Keratinocyte (primary cell): ENCODE measurements around the gene PIGS. TPM values are rescaled to one million over a fixed set of nuclear protein-coding genes. Genes with fewer than 3 reads are reported as not detected.

ENCODE experiments used
- DNase-seq: peaks from one replicate; pipeline ENCODE4 v3.0.0-alpha.2; 2011; ENCODE audit warnings: low read depth, missing footprints, low spot score
- FAIRE-seq: peaks from 2 replicates; lab custom pipeline; 2011; peaks lifted over from hg19 to GRCh38; lab: Jason Lieb, UNC
- H2AFZ ChIP-seq: 2 replicates; pipeline ENCODE4 v1.6.0; 2012; ENCODE audit warnings: low read length, control low read depth, inconsistent platforms; ENCODE audit not compliant: control insufficient read depth
- H3K27ac ChIP-seq: 2 replicates; pipeline ENCODE4 v1.5.1; 2011; ENCODE audit warnings: low read length; ENCODE audit not compliant: control insufficient read depth, insufficient read depth
- H3K27me3 ChIP-seq: 3 replicates; pipeline ENCODE4 v1.6.0; 2011; ENCODE audit warnings: low read length; ENCODE audit not compliant: control insufficient read depth, insufficient read depth; ENCODE audit errors: extremely low read depth
- H3K36me3 ChIP-seq, 2 experiments: 2 replicates in 1 of 2; 3 replicates in 1 of 2; pipeline ENCODE4 v1.5.1; 2011; ENCODE audit warnings: low read length in 2 of 2, mild to moderate bottlenecking in 1 of 2; ENCODE audit not compliant: control insufficient read depth in 2 of 2, insufficient read depth in 2 of 2; ENCODE audit errors: extremely low read depth in 1 of 2
- H3K4me1 ChIP-seq: 3 replicates; pipeline ENCODE4 v1.5.1; 2011; ENCODE audit warnings: low read length; ENCODE audit not compliant: control insufficient read depth, insufficient read depth; ENCODE audit errors: extremely low read depth
- H3K4me2 ChIP-seq: 3 replicates; pipeline ENCODE4 v1.6.0; 2011; ENCODE audit warnings: low read depth, low read length; ENCODE audit not compliant: control insufficient read depth, insufficient read depth; ENCODE audit errors: extremely low read depth
- H3K4me3 ChIP-seq, 3 experiments: fragments of 200-600 bp in 1 of 3; sonication (generic) in 1 of 3; 2 replicates in 2 of 3; 3 replicates in 1 of 3; pipeline ENCODE4 v1.5.1; 2011 to 2016; ENCODE audit warnings: low read length in 3 of 3, mild to moderate bottlenecking in 3 of 3, control low read depth in 2 of 3, inconsistent platforms in 1 of 3, low read depth in 1 of 3, mixed read lengths in 1 of 3, mixed run types in 1 of 3, moderate library complexity in 1 of 3; ENCODE audit not compliant: control insufficient read depth in 2 of 3, insufficient read depth in 2 of 3; ENCODE audit errors: extremely low read depth in 1 of 3
- H3K79me2 ChIP-seq: 2 replicates; pipeline ENCODE4 v1.6.0; 2012; ENCODE audit warnings: low read length; ENCODE audit not compliant: control insufficient read depth, insufficient read depth
- H3K9ac ChIP-seq: 3 replicates; pipeline ENCODE4 v1.6.0; 2011; ENCODE audit warnings: low read length; ENCODE audit not compliant: control insufficient read depth, insufficient read depth; ENCODE audit errors: extremely low read depth
- H3K9me1 ChIP-seq: 3 replicates; pipeline ENCODE4 v1.6.0; 2011; ENCODE audit warnings: low read length; ENCODE audit not compliant: control insufficient read depth, insufficient read depth; ENCODE audit errors: extremely low read depth
- H3K9me3 ChIP-seq: 2 replicates; pipeline ENCODE4 v1.5.1; 2012; ENCODE audit warnings: low read depth, low read length; ENCODE audit not compliant: control insufficient read depth
- H4K20me1 ChIP-seq: 3 replicates; pipeline ENCODE4 v1.6.0; 2011; ENCODE audit warnings: low read length; ENCODE audit not compliant: control insufficient read depth, insufficient read depth; ENCODE audit errors: extremely low read depth
- CTCF ChIP-seq, 3 experiments: IDR thresholded peaks in 1 of 3; conservative IDR thresholded peaks in 1 of 3; optimal IDR thresholded peaks in 1 of 3; 2 replicates in 2 of 3; 3 replicates in 1 of 3; pipeline versions ENCODE3 to v1.5.1; 2011; ENCODE audit warnings: low read length in 3 of 3, mild to moderate bottlenecking in 3 of 3, moderate library complexity in 2 of 3, control low read depth in 1 of 3, inconsistent platforms in 1 of 3; ENCODE audit not compliant: insufficient read depth in 2 of 3; ENCODE audit errors: extremely low read depth in 1 of 3
- EZH2 ChIP-seq: IDR thresholded peaks from one replicate; pipeline ENCODE4 v1.6.1; 2012; ENCODE audit warnings: inconsistent platforms, mild to moderate bottlenecking, low read length, moderate library complexity
- dilution Hi-C: fragments of 300-500 bp; cut with MboI; formaldehyde crosslinking; loops from one replicate; pipeline ENCODE4 v1.7.0; 2020; ENCODE audit warnings: low sequenced_read_pairs; ENCODE audit not compliant: extremely low pct_ligation_motif_present
- polyA plus RNA-seq, 5 experiments: library from polyadenylated mRNA; depleted of rRNA in 3 of 5; stranded (reverse) in 3 of 5; stranded (forward) in 1 of 5; unstranded in 1 of 5; fragments of >200 nt; gene quantifications; 1 replicate in 1 of 5; 2 replicates in 3 of 5; 3 replicates in 1 of 5; pipeline versions ENCODE4 v1.2.1 to v1.2.3, GENCODE V29; 2011 to 2012; ENCODE audit warnings: missing spikeins in 2 of 5, low read depth in 1 of 5, low replicate concordance in 1 of 5

PIGS gene
- polyA plus RNA-seq, 1 donor (not counting 4 experiments of a cell fraction or from before 2014, with no cell fraction given) = 33.6 TPM

- Histone ChIP-seq H3K4me1 (peaks cover 6% of the 10 kb centered on the region), H3K79me2 (peaks cover 3% of the 10 kb centered on the region), H3K4me3 (no peak overlapping the region), H3K4me2 (no peak overlapping the region), H4K20me1 (no peaks in the 10 kb centered on the region), H3K27ac (no peak overlapping the region), H3K9me3 (no peaks in the 10 kb centered on the region), H3K27me3 (no peaks in the 10 kb centered on the region), H3K9me1 (peaks cover 3% of the 10 kb centered on the region), H3K9ac (no peak overlapping the region), H2AFZ (no peak overlapping the region), H3K36me3 (peaks cover 11 to 23% of the 10 kb centered on the region in 2 experiments)
- dilution Hi-C loops = no loop called here
- no peak for DNase-seq
- TF ChIP-seq EZH2 (no peak), CTCF (optimal IDR thresholded peaks at IDR 0.05 in 1 of 3, IDR thresholded peaks at IDR 0.05 in 1 of 3, conservative IDR thresholded peaks at IDR 0.05 in 1 of 3; ENCODE audit: extremely low read depth in 1 of 3, insufficient read depth in 2 of 3, low read length in 3 of 3) (no peak)
- no peak for FAIRE-seq
Observed at GRCh38 chr17:28550858-28551257, 20.5 kb downstream of the PIGS start.

GRCh38 chr17:28549236-28550132 is 21.8 kb downstream of the PIGS start:
- peaks cover 3% of the 10 kb centered on the region for H3K79me2 ChIP-seq
- TF ChIP-seq EZH2 = no peak
- no peak for TF ChIP-seq CTCF (optimal IDR thresholded peaks at IDR 0.05 in 1 of 3, IDR thresholded peaks at IDR 0.05 in 1 of 3, conservative IDR thresholded peaks at IDR 0.05 in 1 of 3; ENCODE audit: extremely low read depth in 1 of 3, insufficient read depth in 2 of 3, low read length in 3 of 3)
- H3K27me3 ChIP-seq = no peaks in the 10 kb centered on the region
- FAIRE-seq (no peak), DNase-seq (no peak)
- peaks cover 11 to 17% of the 10 kb centered on the region in 2 experiments for H3K36me3 ChIP-seq
- H3K4me3 ChIP-seq = no peak overlapping the region
- H3K9me3 ChIP-seq = no peaks in the 10 kb centered on the region
- no peak overlapping the region for H3K9ac ChIP-seq
- dilution Hi-C loops = no loop called here
- H3K4me1 ChIP-seq = peaks cover 6% of the 10 kb centered on the region
- H3K4me2 ChIP-seq = no peak overlapping the region
- H3K9me1 ChIP-seq = peaks cover 3% of the 10 kb centered on the region
- H3K27ac ChIP-seq = no peak overlapping the region
- no peak overlapping the region for H2AFZ ChIP-seq
- no peaks in the 10 kb centered on the region for H4K20me1 ChIP-seq
